Panc1 (cell line): ENCODE measurements around the gene PTPRF. TPM values are rescaled to one million over a fixed set of nuclear protein-coding genes. Genes with fewer than 3 reads are reported as not detected.

ENCODE experiments used
- ATAC-seq: fragments of 200-7000 bp; cut with Tn5 transposase; 2 replicates; pipeline ENCODE4 v1.9.1; 2020; ENCODE audit warnings: mild to moderate bottlenecking, moderate library complexity
- BruUV-seq: library from RNA; stranded (reverse); fragments of 400-500 nt; replicated peaks from 2 replicates; lab custom pipeline; 2021; lab: Mats Ljungman, UMichigan
- CTCF ChIA-PET: fragments of 300-600 bp; sonication (Branson Sonifier 250); formaldehyde crosslinking; loops from one replicate; lab custom pipeline; 2022; ENCODE audit warnings: antibody characterized with exemption; lab: Charles Lee
- POLR2A ChIA-PET: fragments of 300-600 bp; sonication (Branson Sonifier 250); formaldehyde crosslinking; loops from one replicate; lab custom pipeline; 2022; ENCODE audit warnings: antibody characterized with exemption; lab: Charles Lee
- DNase-seq: peaks from one replicate; pipeline ENCODE4 v3.0.0-alpha.2; 2010; ENCODE audit warnings: low read depth, low spot score
- H3K27ac ChIP-seq: 2 replicates; pipeline ENCODE4 v1.5.1; 2011; ENCODE audit warnings: mild to moderate bottlenecking, low read length, inconsistent platforms
- H3K27me3 ChIP-seq: fragments of 200-500 bp; sonication (Bioruptor generic); 2 replicates; pipeline ENCODE4 v1.6.0; 2014; ENCODE audit warnings: low read length, inconsistent platforms; ENCODE audit not compliant: control insufficient read depth, insufficient read depth
- H3K36me3 ChIP-seq: fragments of 200-500 bp; sonication (Bioruptor generic); 2 replicates; pipeline ENCODE4 v1.5.1; 2014; ENCODE audit warnings: inconsistent platforms, mild to moderate bottlenecking, low read length, moderate library complexity; ENCODE audit not compliant: control insufficient read depth, insufficient read depth
- H3K4me1 ChIP-seq: 2 replicates; pipeline ENCODE4 v1.5.1; 2011; ENCODE audit warnings: inconsistent platforms, mild to moderate bottlenecking, low read length, moderate library complexity; ENCODE audit not compliant: control insufficient read depth, insufficient read depth
- H3K4me3 ChIP-seq, 2 experiments: 2 replicates each; pipeline ENCODE4 v1.5.1; 2011 to 2012; ENCODE audit warnings: low read depth in 2 of 2, low read length in 2 of 2, mild to moderate bottlenecking in 2 of 2, inconsistent platforms in 1 of 2, moderate library complexity in 1 of 2
- H3K9me3 ChIP-seq: fragments of 200-500 bp; sonication (Bioruptor generic); 2 replicates; pipeline ENCODE4 v1.5.1; 2014; ENCODE audit warnings: low read depth, mild to moderate bottlenecking, inconsistent platforms, low read length, moderate library complexity; ENCODE audit not compliant: control insufficient read depth, insufficient read depth
- POLR2AphosphoS5 ChIP-seq: IDR thresholded peaks from 2 replicates; pipeline ENCODE4 v1.6.1; 2012; ENCODE audit warnings: mild to moderate bottlenecking, low read depth, low read length, moderate library complexity
- SIN3A ChIP-seq: IDR thresholded peaks from 2 replicates; pipeline ENCODE4 v1.6.1; 2012; ENCODE audit warnings: low read depth, mild to moderate bottlenecking, low read length, moderate library complexity, borderline replicate concordance; ENCODE audit not compliant: insufficient read depth
- TCF7L2 ChIP-seq: IDR thresholded peaks from 2 replicates; pipeline ENCODE4 v1.6.1; 2011; ENCODE audit warnings: mild to moderate bottlenecking, low read depth, low read length, inconsistent platforms
- in situ Hi-C: cut with HindIII; loops from 2 replicates; pipeline ENCODE4 v1.10.0; 2016; ENCODE audit warnings: low sequenced_read_pairs, low pct_unique_long_range_greater_than_20kb
- intact Hi-C: fragments of 100-400 bp; cut with micrococcal nuclease; formaldehyde crosslinking; loops from one replicate; pipeline ENCODE4 v1.10.0; 2022; ENCODE audit not compliant: unreplicated experiment
- total RNA-seq: library from RNA; stranded (reverse); gene quantifications from one replicate; pipeline ENCODE4 v1.2.1, GENCODE V29; 2021; ENCODE audit not compliant: unreplicated experiment
- TF ChIP-seq, protein P1 (sequence below): fragments of 450-650 bp; IDR thresholded peaks from 2 replicates; pipeline ENCODE4 v1.5.1; 2017; ENCODE audit warnings: mild to moderate bottlenecking
- TF ChIP-seq, protein P2 (sequence below), 2 experiments: IDR thresholded peaks; 2 replicates each; pipeline ENCODE4 v1.6.1; 2011 to 2012; ENCODE audit warnings: low read depth in 2 of 2, control low read depth in 1 of 2, low read length in 1 of 2, mild to moderate bottlenecking in 1 of 2, moderate library complexity in 1 of 2; ENCODE audit not compliant: insufficient read depth in 1 of 2

The PTPRF gene
- total RNA-seq, 1 experiment from 2014 or later: 77.5 TPM

DNA sequence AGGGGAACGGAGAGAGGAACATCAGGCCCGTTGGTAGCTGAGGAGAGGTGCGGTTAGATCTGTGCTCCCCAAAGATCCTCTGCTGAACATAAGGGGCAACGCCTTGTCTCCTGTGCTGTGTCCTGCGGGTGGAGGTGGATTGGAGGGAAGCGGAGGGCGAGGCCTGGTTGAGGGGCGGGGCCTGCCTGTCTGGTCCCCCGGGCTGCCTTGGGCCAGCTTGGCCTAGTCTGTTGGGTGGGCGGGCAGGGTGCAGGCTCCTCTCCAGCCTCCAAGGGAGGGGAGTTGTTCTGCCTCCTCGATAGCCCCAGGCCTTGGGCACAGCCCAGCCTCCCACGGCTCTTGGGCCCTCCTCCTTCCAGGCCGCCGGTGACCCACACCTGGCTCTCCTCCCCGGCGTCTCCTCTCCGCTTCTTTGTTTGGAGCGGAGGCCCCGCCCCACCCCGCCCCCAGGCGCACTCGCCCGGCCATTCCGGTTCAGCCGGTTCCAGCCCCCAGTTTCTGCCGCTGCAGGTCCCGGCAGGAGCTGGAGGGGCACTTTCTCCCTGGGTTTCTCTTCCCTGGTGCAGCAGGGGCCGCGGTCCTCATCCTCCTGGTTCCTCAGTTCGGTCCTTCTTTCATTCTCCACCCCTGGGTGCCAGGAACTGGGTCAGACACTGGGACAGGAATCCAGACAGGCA, 19.4 kb downstream of the PTPRF start:
- Histone ChIP-seq H3K4me1 (no peaks in the 10 kb centered on the region), H3K27me3 (no peaks in the 10 kb centered on the region), H3K4me3 (no peak overlapping the region), H3K36me3 (no peaks in the 10 kb centered on the region), H3K27ac (no peak overlapping the region), H3K9me3 (no peaks in the 10 kb centered on the region)
- DNase-seq: no peak
- in situ Hi-C loops: no loop called here
- CTCF ChIA-PET: no interaction called here
- BruUV-seq: no TSS peak
- no peak for ATAC-seq
- TF ChIP-seq TCF7L2 (no peak), SIN3A (no peak), POLR2AphosphoS5 (no peak)
- TF ChIP-seq, protein P1, sequence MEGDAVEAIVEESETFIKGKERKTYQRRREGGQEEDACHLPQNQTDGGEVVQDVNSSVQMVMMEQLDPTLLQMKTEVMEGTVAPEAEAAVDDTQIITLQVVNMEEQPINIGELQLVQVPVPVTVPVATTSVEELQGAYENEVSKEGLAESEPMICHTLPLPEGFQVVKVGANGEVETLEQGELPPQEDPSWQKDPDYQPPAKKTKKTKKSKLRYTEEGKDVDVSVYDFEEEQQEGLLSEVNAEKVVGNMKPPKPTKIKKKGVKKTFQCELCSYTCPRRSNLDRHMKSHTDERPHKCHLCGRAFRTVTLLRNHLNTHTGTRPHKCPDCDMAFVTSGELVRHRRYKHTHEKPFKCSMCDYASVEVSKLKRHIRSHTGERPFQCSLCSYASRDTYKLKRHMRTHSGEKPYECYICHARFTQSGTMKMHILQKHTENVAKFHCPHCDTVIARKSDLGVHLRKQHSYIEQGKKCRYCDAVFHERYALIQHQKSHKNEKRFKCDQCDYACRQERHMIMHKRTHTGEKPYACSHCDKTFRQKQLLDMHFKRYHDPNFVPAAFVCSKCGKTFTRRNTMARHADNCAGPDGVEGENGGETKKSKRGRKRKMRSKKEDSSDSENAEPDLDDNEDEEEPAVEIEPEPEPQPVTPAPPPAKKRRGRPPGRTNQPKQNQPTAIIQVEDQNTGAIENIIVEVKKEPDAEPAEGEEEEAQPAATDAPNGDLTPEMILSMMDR: no peak
- TF ChIP-seq, protein P2, sequence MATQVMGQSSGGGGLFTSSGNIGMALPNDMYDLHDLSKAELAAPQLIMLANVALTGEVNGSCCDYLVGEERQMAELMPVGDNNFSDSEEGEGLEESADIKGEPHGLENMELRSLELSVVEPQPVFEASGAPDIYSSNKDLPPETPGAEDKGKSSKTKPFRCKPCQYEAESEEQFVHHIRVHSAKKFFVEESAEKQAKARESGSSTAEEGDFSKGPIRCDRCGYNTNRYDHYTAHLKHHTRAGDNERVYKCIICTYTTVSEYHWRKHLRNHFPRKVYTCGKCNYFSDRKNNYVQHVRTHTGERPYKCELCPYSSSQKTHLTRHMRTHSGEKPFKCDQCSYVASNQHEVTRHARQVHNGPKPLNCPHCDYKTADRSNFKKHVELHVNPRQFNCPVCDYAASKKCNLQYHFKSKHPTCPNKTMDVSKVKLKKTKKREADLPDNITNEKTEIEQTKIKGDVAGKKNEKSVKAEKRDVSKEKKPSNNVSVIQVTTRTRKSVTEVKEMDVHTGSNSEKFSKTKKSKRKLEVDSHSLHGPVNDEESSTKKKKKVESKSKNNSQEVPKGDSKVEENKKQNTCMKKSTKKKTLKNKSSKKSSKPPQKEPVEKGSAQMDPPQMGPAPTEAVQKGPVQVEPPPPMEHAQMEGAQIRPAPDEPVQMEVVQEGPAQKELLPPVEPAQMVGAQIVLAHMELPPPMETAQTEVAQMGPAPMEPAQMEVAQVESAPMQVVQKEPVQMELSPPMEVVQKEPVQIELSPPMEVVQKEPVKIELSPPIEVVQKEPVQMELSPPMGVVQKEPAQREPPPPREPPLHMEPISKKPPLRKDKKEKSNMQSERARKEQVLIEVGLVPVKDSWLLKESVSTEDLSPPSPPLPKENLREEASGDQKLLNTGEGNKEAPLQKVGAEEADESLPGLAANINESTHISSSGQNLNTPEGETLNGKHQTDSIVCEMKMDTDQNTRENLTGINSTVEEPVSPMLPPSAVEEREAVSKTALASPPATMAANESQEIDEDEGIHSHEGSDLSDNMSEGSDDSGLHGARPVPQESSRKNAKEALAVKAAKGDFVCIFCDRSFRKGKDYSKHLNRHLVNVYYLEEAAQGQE (IDR thresholded peaks at IDR 0.05; ENCODE audit: insufficient read depth in 1 of 2, low read depth in 2 of 2, low read length in 1 of 2): no peak
- POLR2A ChIA-PET: no interaction called here
- intact Hi-C loops: no loop called here

DNA sequence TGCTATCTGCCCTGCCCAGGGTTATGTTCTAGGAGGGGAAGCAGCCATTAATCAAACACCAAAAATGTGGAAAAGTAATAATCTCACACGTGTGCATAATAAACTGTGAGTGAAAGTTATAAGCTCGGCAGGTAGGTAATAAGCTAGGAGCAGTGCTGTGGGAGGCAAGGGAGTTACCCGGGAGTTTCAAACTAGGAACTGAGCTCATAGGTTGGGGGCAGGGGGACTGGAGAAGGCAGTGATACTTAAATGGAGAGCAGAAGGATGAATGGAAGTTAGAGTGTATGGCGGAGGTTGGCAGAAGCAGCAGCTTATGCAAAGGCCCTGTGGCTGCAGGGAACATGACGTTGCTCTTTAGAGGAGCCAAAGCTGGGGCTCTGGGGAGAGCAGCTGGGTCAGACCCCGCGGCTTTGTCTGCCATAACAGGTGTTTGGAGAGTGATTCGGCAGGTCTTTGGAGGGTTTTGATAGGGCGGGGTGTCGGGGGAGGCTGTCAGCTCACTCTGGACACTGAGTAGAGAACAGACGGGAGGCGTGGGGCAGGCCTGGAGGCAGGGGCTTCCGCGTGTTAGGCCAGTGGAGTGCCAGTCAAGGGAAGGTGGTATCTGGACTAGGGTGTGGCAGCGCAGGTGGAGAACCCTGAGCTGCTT, 20.0 kb downstream of the PTPRF start:
- no peaks in the 10 kb centered on the region for H3K36me3 ChIP-seq
- intact Hi-C loops (no loop called here), in situ Hi-C loops (no loop called here)
- no peak overlapping the region for H3K4me3 ChIP-seq
- H3K9me3 ChIP-seq: no peaks in the 10 kb centered on the region
- TF ChIP-seq, protein P1: no peak
- TF ChIP-seq SIN3A: no peak
- TF ChIP-seq, protein P2 (IDR thresholded peaks at IDR 0.05; ENCODE audit: insufficient read depth in 1 of 2, low read depth in 2 of 2, low read length in 1 of 2): no peak
- no peaks in the 10 kb centered on the region for H3K4me1 ChIP-seq
- ChIA-PET CTCF (no interaction called here), POLR2A (no interaction called here)
- no TSS peak for BruUV-seq
- no peaks in the 10 kb centered on the region for H3K27me3 ChIP-seq
- ATAC-seq: no peak
- no peak overlapping the region for H3K27ac ChIP-seq
- DNase-seq: no peak
